Activated naive CD8-positive, alpha-beta T cell treated with anti-CD3 and anti-CD28 coated beads, Interleukin-2, amount 10 ng/mL, durations not matched to agents 7 days and 5 days (primary cell): ENCODE data around the gene POLA1. TPM values are rescaled to one million over a fixed set of nuclear protein-coding genes. Genes with fewer than 3 reads are reported as not detected.

Source experiments
- ATAC-seq: fragments of 150-1000 bp; cut with Tn5 transposase; one replicate; pipeline ENCODE4 v1.10.0; 2021; ENCODE audit warnings: low read depth, moderate library complexity
- POLR2A ChIA-PET: fragments of 350-600 bp; sonication (Branson Sonifier 250); formaldehyde crosslinking; loops from one replicate; lab custom pipeline; 2021; ENCODE audit warnings: antibody characterized with exemption; lab: Charles Lee
- DNase-seq: peaks from one replicate; pipeline ENCODE4 v3.0.0; 2021
- H3K27ac Mint-ChIP-seq: one replicate; pipeline ENCODE4 v1.8.0; 2022; ENCODE audit warnings: mild to moderate bottlenecking, mixed read lengths
- H3K27me3 Mint-ChIP-seq: one replicate; pipeline ENCODE4 v1.8.0; 2022; ENCODE audit warnings: mild to moderate bottlenecking, moderate library complexity, mixed read lengths
- H3K36me3 Mint-ChIP-seq: one replicate; pipeline ENCODE4 v1.8.0; 2021; ENCODE audit warnings: mild to moderate bottlenecking, mixed read lengths
- H3K4me1 Mint-ChIP-seq: one replicate; pipeline ENCODE4 v1.8.0; 2021; ENCODE audit warnings: mixed read lengths
- H3K4me3 Mint-ChIP-seq: one replicate; pipeline ENCODE4 v1.8.0; 2022; ENCODE audit warnings: mild to moderate bottlenecking, moderate library complexity, mixed read lengths
- H3K9me3 Mint-ChIP-seq: one replicate; pipeline ENCODE4 v1.8.0; 2021; ENCODE audit warnings: mixed read lengths
- total RNA-seq, 2 experiments: library from RNA; stranded (reverse); gene quantifications; one replicate each; pipeline ENCODE4 v1.2.3, GENCODE V29; 2021

The POLA1 gene
- total RNA-seq, 2 experiments from 2014 or later, result 24.0 to 24.3 TPM

DNA sequence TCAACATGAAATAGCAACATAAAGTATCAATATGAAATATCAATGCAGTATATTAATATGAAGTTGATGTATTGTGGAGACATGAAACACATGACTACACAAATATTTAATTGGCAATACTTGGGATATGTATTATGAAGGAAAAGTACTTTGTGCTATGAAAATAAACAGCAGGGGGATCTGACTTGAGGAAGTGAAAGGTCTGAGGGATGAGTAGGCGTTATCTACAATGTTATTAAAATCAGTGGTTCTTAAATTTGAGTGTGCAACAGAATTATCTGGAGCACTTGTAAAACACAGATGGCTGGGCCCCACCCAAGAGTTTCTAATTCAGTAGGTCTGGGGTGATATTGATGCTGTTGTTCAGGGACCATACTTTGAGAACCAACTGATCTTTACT, 349.5 kb downstream of the POLA1 start:
- H3K27ac Mint-ChIP-seq, result no peak overlapping the region
- no peaks in the 10 kb centered on the region for H3K27me3 Mint-ChIP-seq
- no peaks in the 10 kb centered on the region for H3K4me1 Mint-ChIP-seq
- peaks cover 2% of the 10 kb centered on the region for H3K9me3 Mint-ChIP-seq
- DNase-seq (no peak), ATAC-seq (no peak)
- POLR2A ChIA-PET, result no interaction called here
- H3K36me3 Mint-ChIP-seq, result no peaks in the 10 kb centered on the region
- H3K4me3 Mint-ChIP-seq, result no peak overlapping the region

Other genes starting within 250 kb of the POLA1 start
- 10 to 100 TPM; 32.1 to 32.4 TPM for gene PDK3, start 228.6 kb upstream of the POLA1 start, total RNA-seq
- under 1 TPM; 0.17 to 0.23 TPM for gene PCYT1B, start 46.6 kb upstream of the POLA1 start, total RNA-seq